HG02642 (cell line): Measurements from ENCODE around the gene PRDM16.

ENCODE experiments used
- ATAC-seq: cut with Tn5 transposase; IDR thresholded peaks from one replicate; pipeline ENCODE4 v1.9.1; 2021; ENCODE audit warnings: mild to moderate bottlenecking; ENCODE audit not compliant: unreplicated experiment, poor library complexity

PRDM16 gene

DNA sequence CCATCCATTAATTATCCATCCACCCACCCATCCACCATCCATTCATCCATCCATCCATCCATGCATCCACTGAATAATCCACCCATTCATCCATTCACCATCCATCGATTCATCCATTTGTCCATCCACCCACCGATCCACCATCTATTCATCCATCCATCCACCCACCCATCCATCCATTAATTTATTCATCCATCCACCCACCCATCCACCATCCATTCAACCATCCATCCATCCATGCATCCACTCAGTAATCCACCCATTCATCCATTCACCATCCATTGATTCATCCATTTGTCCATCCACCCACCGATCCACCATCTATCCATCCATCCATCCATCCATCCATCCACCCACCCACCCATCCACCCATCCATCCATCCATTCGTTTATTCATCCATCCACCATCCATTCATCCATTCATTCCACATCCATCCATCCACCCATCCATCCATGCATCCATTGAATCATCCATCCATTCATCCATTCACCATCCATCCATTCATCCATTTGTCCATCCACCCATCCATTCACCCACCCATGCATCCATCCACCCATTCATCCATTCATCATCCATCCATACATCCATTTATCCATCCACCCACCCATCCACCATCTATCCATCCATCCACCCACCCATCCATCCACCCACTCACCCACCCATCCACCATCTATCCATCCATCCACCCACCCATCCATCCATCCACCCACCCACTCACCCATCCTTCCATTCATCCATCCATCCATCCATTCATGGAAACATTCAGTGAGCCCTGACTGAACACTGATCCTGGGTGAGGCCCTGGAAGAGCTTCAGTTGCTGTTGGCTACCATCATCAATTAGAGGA, 302.1 kb downstream of the PRDM16 start:
- no peak for ATAC-seq

DNA sequence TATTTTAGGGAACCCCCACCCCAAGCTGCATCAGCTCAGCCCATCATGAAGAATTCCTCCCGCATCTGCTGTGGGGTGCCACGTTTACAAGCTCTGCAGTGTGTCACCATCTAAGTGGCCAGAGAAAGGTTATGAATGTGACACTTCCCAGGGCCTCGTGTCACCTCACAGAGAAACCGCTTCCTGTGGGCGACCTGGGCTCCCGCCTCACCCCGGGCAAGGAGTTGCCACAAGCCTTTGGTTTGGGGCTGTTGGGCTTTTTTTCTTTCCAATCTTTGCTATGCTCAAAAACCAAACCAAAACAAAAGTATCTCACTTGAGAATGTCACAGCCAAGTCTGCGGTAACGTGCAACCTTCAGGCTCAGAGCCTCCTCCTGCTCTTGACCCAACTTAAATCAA, 303.3 kb downstream of the PRDM16 start:
- ATAC-seq = no peak

DNA sequence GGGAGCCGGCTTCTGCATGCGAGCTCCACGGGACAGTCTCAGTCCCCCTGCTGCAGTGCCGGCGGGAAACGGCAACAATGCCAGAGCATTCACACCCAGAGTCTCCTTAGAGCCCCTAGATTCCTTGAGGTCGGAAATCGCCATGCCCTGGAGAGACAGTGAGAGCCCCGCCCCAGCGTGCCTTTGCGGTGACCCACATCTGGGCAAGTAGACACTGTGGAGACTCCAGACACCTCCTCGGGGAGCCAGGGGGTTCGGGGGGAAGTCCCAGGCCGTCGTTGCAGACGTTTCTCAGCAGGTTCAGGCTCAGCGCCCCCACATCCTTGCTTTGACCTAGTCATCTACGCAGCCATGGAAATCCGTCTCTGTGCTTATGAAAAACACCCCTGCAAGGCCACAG, 304.2 kb downstream of the PRDM16 start:
- ATAC-seq = no peak

DNA sequence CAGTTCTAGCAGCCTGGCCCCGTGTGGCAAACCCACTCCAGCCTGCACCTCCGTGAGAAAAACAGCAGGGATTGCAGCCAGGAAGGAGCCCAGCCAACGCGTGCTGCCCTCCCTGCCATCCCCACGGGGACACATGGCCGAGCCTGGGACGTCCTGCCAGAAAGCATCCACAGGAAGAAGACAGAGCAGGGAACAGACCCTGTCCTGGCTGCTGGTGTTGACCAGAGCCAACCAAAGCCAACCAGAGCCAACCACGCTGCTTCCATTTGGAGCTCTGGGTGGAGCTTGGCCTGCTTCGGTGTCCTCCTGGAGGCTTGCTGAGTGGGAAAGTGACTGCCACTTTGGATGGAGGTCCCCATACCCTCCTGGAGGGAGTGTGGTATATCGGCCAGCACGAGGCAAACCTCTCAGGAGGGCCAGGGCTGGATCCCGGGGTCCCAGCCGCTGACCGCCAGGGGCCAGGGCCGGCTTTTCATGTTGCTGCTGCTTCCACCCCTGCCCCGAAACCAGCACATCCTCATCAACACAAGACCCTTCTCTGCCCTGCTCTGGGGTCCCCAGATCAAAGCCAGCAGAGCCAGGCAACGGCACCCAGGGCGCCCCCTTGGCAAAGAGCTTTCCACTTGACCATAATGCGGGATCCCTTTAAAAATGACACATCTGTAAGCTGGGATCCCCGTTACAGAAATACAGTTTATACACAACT, 304.9 kb downstream of the PRDM16 start:
- ATAC-seq = no peak

DNA sequence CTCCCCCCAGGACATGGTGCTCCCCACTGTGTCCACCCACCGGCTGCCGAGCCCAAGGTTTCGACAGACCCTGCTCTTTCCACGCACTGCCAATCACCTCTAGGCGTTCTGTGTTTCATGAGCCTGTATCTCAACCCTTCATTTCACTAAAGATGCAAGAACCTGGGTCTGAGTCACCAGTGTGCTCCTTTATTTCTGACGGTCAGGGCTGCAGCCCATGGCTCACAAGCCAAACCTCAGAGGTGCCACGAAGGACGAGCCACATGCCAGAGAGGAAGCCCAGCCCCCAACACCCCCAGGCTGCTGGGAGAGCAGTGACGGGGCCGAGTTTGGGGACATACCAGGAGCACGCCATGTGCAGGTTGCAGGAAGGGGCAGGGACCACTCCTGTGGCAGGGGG, 306.2 kb downstream of the PRDM16 start:
- no peak for ATAC-seq

DNA sequence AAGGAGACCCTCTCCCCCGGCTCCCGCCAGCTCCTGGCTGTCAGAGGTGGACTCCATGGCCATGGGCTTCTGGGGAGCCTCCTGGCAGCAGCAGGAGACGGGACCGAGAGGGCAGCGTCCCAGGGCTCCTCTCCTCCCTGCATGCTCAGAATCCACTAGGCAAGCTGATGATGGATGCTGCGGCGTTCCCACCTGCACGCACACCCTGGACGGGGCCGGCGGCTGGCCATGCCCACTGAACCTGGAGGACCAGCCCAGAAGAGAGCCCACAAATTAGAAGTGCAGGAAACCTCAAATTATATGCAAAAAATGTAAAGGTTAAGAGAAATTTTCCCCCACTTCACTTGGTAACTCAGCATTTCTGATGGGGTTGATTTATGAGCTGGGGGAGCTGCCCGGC, 308.2 kb downstream of the PRDM16 start:
- ATAC-seq = no peak

DNA sequence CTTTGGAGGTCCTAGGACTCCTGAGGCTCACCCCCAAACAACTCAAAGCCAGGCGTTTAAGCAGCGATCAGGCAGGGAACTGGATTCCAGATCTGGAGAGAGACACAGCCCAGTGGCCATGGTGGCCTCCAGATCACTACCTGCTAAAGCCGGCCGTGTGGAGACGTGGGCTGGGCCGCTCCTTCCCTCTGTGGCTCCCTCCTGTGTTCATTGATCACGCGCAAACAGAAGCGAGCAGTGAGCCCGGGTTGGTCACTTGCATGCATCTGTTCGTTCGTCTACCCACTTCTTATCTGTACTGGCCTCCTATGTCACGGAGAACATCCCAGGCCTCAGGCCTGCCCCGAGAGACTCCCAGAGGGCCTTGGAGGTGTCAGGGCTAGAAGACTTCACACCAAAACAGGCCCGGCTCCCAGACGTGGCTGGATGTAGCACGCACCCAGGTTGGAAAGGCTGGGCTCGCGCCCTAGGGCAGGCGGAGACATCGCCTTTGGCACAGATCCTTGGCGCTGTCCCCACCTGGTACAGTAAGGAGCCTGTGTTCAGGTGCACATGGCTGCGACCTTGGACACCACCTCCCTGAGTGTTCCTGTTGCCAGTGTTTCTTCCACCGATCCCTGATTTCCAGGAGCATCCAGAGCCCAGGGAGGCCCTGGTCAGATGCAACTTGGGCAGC, 308.7 kb downstream of the PRDM16 start:
- no peak for ATAC-seq

DNA sequence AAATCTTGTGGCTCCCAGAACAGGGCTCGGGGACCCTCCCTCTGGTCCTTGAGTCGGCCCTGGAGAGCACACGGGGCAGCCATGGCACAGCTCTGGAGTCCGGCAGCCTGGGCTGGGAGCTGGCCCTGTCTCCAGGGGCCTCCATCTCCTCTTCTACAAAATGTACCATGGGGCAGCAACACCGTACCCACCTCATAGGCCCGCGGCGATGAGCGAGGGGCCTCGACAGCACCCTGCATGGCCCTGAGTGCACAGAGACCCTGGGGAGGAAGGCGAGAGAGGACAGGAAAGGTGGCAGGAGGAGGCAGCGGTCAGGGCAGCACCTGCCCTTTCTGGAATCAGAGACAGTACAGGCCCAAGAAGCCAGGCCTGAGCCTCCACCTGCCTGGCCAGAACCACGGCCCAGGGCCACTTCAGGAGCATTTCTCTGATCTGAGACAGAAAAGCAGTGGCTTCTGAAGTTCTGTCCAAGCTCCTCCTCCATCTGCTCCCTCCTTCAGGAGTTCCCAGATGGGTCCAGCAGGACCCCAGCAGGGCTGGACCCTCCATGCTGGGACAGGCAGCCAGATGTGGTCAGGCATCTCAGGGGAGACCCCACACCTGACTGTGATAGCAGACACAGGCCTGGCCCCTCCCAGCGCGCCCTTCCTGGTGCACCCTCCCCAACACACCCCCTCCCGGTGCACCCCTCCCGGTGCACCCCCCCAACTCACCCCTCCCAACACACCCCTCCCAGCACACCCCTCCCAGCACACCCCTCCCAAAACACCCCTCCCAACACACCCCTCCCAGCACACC, 309.6 kb downstream of the PRDM16 start:
- no peak for ATAC-seq

DNA sequence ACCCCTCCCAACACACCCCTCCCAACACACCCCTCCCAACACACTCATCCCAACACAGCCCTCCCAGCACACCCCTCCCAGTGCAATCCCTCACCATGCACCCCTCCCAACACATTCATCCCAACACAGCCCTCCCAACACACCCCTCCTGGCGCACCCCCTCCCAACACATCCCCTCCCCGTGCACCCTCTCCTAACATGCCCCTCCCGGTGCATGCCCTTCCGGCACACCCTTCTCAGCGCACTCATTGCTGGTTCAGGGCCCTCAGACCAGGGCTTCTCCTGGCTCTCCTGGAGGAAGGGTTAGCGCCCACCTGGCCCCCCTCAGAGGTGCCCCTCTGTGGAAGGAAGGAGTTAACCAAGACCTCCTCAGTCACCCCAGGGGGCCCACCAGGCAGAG, 310.9 kb downstream of the PRDM16 start:
- no peak for ATAC-seq

DNA sequence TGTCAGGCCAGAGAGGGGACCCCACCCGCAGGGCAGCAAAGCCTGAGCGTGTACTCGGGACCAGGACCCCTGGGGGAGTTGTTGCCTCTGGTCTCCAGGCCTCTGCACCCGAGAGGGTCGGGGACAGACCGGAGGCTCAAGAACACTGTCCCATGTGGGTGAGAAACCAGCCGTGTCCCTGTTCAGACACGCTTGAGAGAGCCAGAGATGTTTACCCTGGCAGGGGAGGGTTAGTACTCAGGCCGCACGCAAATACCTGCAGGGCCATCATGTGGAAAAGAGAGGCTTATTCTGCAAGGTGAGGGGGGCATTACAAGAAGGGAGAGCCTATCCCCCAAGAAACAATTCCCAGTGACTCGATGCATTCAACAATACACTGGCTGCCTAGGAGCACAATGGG, 311.5 kb downstream of the PRDM16 start:
- no peak for ATAC-seq

DNA sequence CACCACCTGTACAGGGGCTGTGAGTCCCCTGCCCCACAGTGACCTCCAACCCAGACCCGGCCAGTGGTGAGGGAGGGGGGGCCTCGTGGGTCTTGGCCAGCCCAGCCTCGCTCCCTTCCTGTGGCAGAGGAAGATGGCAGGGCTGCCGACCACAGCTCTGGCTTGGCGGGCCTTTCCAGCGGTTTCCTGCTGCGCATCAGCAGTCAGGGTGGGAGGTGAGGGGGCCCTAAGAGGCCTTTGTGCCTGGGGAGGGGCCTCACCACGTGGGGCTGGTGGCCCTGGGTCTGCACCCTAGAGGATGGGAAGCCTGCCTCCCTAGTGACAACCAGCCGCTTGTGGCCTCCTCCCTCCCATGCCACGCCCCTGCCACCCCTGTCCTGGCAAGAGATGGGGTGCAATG, 312.9 kb downstream of the PRDM16 start:
- no peak for ATAC-seq

DNA sequence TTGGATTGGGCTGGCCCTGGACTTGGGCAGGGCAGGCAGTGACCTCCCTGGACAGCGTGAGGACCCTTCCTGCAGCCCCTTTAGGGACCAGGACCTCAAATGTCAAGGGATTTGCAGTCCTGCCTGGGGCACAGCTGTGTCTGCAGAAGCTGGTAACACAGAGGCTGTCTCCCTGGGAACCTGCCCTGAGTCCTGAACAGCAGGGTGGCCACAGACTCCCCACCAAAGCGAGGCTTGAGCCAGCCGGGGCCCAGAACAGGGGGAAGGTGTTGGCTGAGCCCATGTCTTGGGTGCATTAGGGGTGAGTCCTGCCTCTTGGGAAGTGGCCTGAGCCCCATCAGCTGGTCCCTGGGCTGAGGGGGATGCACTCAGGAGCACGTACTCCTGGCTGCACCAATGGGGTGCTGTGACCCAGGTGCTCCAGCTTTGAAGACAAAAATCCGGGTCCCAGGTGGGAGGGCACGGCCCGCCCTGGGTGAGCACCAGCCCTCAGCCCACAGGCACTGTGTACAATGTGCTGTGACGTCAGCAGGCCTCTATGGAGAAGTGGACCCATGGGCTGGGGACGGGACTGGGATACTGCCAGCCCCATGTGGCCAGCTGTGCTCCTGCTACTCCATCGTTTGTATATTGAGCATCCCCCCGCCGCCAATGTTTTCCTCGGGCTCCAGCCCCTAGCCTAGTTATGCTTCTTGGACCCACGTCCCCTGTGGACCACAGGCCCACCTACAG, 313.5 kb downstream of the PRDM16 start:
- ATAC-seq = no peak

DNA sequence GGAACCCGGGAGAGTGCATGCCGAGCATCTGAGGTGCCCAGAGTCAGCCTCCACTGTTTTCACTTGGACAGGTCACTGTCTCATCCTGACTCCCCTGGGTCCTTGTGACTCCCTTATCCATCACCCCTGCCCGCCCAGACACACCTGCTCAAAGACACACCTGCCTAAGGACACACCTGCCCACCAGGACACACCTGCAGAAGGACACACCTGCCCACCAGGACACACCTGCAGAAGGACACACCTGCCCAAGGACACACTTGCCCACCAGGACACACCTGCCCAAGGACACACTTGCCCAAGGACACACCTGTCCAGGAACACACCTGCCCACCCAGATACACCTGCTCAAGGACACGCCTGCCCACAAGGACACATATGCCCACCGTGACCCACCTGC, 314.7 kb downstream of the PRDM16 start:
- ATAC-seq = no peak

DNA sequence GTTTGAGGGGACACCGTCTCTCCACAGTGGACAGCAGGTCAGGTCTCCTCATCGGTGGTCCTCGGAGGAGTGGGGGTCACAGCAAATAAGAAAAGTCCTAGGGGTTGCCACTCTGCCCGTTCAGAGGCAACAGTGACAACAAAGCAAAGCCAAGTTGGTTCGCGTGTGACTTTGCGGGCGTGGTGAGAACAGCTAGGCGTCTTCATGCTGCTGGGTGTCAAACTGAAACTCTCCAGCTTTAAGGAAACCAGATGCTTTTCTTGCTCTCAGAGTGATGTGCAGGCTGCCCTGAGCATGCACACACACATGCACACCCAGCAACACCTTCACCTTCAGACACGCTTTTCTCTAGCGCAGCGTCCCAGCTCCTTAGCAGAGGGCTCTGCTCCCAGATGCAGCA, 315.4 kb downstream of the PRDM16 start:
- ATAC-seq = no peak

DNA sequence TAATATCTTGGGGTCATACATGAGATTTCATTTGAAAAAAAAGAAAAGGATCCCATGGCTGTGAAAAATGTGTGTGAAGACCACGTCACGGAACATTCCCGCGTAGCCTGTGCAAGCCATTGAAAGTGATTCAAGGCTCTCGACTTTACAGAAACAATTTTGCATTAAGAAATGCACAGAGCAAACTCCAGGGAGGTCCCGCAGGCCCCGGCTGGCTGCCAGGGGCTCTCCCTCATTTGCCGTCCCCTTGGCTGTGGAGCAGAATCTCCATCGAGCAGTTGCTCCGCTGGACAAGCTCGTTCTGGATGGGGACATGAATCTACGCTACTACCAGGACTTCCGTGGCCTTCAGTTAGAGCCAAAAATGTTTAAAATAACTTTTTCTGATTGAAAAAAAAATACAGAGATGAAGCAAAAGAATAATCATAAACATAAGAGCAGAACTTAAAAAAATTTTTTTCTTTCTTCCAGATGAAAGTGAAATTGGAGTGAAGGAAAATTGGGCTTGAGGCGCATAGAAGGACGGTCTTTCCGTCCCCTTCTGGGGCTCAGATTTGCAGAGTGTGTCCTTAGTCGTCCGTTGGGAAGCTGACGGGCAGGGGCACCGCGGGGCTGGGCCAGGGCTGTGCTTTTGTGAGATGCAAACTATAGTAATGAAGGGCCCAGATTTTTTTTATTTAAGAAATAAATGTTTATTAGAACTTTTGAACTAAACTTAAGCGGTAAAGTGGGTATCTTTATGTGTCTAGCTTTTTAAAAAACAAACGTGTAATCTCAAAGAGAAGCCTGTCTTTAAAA, 317.4 kb downstream of the PRDM16 start:
- no peak for ATAC-seq

DNA sequence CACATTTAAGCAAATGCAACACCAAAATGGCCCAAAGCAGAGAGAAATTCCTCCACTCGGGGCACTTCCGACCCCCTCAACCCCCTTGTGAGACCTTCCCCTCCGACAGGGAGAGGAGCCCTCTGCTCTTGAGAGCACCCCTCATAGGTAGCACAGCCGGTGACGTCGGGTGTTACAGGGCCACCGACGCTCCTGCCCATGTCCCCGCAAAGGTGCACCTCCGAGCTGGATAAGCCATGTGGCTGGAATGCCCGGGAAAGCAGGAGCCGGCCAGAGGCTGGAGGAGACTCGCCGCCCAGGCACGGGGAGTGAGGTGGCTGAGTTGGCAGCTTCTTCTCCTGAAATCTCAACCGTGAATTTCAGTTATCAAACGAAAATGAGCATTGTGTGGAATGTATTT, 318.4 kb downstream of the PRDM16 start:
- no peak for ATAC-seq

DNA sequence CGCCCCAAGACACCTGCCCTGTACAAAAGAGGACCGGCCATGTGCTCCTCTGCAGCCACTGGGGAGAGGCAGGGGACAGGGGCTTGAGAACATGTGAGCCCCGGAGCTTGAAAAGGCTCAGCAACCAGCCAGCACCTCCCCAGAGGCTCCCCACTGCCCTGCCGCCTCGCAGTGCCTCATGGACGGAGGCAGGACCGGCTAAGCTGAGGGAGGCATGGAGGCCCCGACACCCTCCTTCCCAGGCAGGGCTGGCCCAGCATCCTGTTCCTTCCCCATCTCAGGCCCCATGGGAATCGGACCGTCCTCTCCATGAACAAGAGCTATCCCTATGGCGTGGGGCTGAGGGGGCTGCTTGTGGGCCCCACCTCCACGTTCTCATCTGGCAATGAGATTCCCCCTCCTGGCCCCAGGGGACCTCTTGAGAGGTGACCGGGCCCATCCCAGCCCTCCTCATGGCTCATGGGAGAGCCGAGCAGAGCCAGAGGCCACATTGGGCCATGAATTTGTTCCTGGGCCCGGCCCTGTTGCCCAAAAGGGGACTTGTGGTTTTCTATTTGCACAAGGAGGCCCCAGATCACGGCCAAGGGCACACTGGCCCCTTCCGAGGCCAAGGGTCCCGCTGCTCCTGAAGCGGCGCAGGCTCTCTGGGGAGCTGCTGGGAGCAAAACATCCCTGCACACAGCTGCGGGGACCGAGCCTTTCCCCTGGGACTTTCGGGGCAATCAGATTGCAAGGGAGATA, 320.3 kb downstream of the PRDM16 start:
- no peak for ATAC-seq

DNA sequence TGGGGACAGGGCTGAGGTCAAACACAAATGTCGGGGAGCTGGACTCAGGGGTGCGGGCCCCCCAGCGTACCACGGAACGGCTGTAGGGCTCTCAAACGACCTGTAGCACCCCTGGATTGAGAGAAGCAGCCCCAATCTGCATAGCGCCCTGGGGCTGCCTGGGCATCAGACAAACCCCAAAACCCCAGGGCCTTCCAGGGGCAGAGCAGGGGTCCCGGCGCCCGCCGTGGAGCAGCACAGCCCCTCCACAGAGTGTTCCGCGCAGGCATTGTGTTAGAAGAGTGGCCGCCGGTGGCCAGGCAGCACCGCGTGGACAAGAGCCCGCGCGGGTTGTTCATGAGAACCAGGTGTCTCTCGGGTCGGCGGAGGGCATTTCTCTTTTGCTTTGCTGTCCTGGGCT, 321.3 kb downstream of the PRDM16 start:
- no peak for ATAC-seq
